Activated gamma-delta T cell treated with anti-CD3 and anti-CD28 coated beads, Interleukin-2, amount 50 U/mL, for 16 hours (primary cell): ENCODE results near the gene DCAF4.

ENCODE experiments used
- DNase-seq: peaks from one replicate; pipeline ENCODE4 v3.0.0-alpha.2; 2020; ENCODE audit warnings: low read depth

DCAF4 gene

DNA sequence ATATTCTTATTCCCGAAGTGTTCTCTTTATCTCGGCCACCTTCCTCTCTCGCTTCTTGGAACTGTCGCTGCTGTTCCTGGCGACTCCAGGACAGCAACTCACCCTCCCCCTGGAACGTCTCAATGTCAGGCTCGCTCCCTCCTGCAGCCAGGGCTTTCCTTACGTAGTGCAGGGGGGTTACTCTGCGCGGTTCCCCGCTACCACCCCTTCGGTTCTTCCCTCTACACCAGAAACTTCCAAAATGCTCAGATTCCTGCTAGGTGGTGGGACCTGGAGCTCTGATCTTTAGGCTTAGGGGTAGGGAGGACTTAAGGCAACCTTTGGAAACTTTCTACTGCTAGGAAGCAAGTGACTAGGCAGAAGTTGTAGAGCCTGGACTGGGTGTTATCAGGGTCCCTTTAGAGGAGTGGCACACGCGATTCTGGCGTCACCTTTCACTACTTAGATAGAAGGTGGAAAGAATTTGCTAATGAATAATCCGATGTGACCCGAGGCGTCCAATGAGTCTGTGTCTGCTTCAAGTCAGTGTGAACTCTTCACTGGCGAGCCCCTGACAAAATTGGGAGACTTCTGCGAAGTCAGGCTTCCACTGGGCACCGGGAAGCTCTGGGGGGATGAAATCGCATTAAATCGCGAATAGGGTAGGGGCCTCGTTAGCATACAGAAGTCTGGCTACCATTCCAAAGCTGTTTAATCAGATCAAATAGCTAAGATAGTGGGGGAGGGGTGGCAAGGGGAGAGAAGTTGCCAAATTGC is 31.5 kb upstream of the DCAF4 start:
- no peak for DNase-seq

DNA sequence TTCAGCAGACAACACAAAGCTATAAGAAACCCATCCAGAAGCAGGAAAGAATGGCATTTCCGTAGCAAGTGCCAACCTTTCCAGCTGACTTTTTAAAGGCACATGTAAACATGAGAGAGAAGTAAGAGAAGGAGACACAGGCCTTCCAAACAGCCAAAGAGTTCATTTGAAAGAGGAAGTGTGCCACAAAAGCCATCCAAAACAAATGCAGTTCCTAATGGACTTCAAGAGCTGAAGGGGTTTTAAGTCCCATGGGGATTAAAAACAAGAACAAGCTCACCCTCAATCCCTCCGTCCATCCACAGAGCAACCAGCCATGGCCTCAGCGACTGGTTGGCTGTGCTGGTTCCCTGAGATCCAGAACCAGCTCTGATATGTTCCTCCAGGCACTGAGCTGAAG is 27.8 kb upstream of the DCAF4 start:
- DNase-seq: no peak

DNA sequence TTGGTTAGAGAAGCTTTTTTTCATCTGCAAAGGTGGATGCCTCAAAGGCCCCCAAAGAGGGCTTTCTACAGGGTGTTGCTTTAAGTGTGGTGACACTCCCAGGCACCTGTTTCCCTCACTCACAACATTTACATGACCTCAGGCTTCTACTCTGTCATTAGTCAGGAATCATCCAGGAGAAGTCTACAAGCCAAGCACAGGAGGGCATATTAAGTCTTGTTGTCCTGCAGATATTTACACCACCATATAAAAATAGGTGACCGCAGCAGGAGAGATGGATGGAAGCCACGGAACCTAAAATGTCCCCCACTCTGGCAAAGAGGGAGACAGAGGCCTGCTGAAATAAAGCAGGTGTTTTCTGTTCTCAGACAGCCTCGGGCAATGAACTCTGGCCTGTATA is 24.9 kb upstream of the DCAF4 start:
- DNase-seq: no peak

DNA sequence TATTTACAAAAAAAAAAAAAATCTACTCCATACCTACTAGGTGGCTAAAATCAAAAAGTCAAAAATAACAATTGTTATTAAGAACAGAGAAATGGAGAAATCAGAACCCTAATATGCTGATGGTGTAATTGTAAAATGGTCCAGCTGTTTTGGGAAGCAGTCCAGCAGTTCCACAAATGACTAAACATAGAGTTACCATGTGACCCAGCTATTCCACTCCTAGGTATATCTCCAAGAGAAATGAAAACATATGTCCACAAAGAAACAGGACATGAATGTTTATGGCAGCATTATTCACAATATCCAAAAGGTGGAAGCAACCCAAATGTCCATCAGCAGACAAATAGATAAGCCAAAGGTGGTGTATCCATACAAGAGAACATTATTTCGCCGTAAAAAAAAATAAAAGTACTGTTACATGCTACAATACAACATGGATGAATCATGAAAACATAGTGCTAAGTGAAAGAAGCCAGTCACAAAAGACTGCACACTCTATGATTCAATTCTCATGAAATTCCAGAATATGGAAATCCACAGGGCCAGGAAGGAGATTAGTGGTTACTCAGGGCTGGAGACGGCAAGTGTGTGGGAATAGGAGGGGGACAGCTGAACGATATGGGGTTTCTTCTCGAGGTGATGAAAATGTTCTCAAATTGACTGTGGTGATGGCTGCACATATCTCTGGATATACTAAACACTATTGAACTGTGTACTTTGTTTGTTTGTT is 23.3 kb upstream of the DCAF4 start:
- DNase-seq: no peak

DNA sequence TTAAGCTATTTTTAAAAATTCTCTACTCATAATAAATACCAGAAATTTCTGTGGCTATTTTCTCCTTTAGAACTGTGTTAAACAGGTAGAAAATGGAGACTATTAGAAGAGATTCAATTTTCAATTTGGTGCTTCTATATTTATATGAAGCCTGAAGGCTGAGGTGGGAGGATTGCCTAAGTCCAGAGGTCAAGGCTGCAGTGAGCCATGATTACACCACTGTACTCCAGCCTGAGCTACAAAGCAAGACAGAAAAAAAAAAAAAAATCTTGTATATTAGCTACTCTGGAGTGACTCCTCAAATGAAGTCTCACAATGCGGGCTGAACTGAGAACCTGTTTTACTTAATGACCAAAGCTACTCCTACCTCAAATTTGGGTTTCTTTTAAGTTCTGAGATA is 22.5 kb upstream of the DCAF4 start:
- no peak for DNase-seq

DNA sequence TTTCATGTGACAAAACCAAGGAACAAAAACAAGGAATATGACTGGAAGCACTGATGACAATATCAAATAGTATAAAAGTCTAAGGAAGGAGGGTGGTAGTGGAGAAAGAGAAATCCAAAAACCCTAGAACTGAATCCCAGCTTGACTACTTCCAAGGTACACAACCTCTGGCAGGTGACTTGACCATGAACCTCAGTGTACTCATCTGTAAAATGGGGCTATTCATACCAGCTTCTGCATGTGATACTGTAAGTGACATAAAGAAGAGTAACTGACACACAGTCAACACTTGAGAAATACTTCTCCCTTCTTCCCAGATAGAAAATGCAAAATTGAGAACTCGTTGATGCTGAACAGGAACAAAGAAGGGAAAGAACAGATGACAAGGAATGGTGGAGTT is 22.0 kb upstream of the DCAF4 start:
- DNase-seq: no peak

DNA sequence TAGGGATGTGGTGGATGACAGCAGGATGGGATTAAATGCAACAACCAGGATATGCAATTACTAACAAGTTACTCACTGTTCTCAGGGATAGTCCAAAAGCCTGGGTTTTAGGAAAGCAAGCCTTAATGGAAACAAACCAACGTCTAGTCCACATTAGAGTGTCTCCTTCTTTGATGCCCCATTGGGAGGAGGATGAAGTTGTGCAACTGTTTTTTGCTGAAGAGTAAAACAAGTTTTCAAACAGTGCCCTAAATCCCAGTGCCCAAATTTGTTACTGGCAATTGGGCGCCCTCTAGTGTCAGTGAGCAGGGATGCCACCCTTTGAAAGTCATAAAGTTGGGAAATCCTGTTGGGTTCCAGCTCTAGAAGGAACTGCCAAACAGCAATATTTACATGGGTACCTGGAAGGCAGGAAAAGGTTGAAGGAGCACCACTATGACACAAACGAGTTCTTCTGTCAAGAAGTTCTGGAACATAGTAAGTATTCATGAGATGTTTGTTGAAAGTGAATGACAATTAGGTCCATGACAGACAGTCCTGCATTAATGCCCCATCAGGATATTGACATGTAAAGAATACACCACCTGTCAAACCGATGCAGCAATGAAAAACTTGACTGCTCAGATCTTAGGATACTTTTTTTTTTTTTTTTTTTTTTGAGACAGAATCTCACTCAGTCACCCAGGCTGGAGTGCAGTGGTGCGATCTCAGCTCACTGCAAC is 21.3 kb upstream of the DCAF4 start:
- DNase-seq: peak; percentile 43

DNA sequence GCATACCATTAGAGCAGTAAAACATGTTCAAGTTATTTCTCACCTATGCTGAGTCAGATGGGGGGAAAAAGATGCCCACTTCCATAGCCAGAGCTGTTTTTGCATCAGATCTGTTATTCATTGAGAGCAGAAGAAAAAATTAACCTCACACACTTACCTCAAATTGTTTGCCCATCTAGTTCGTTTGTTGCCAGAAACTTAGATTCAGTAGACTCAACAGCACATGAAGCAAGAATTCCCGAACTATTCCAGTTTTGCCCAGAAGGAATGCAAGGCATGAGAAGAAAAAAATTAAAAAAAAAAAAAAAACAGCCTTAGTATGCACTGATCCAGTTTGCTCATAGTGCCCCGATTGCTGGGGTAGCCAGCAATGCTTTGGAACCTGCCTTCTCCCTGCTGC is 19.9 kb upstream of the DCAF4 start:
- DNase-seq: no peak

DNA sequence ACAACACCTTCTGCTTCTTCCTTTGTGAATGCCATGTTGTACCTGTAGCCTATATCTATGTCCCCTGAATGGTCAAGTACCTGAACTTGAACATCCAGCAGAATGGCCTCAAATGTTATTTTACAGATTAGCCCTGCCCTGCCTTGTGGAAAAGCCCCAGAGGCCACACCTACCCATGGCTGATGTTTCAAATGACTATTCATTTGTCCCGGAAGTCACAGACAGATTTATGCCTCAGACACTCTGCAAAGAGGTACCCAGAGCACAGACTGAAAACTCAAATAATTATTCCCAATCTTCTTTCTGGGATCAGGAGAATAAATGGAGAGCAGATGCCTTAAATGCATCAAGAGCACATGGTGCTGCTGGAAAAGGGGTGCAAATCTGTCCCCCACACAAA is 19.4 kb upstream of the DCAF4 start:
- DNase-seq: no peak

DNA sequence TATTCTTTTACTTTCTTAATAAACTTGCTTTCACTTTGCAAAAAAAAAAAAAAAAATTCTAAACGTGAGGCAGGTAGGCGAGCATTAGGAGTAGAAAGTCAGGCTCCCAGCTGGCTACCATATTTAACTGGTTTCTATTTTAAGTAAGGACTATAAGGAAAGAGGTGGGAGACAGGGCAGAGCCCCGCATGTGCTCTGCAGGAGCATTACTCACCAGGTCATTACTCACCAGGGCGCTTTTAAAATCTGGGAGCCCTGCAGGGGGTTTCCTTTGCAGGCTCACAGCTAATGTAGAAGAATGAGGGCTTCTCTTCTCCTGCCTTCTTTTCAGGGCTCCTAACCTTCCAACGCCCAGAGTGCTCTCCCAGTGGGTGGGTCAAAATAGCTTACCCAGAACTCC is 18.4 kb upstream of the DCAF4 start:
- DNase-seq: no peak

DNA sequence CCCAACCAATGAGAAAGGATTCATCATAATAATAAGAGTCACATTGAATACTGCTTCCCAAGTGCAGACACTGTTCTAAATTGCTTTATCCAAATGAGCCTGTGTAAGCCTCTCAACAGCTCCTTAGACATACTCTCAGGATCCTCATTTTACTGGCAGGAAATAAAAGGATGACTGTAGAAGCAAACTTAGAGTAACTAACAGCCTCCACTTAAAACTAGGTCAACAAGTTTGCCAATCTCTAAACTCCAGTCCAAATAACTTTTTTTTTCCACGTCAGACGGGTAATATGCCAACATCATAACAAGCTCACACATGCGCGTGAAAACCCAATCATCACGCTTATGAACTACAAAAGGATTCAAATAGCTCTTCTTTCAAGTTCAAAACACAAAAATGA is 17.1 kb upstream of the DCAF4 start:
- no peak for DNase-seq

DNA sequence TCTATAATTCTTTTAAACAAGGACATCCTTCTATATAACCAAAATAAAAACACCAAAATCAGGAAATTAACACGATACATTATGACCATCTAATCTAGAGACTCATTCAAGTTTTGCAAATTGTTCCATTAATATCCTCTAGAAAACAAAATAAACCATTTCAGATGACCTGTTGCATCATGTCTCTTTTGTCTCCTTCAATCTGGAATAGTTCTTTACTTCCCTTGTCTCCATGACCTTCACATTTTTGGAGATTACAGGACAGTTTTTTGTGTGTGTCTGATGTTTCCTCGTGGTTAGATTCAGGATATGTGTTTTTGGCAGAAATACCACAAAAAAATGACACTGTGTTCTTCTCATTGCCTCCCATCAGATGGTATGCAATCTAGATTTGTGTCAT is 12.5 kb upstream of the DCAF4 start:
- no peak for DNase-seq

DNA sequence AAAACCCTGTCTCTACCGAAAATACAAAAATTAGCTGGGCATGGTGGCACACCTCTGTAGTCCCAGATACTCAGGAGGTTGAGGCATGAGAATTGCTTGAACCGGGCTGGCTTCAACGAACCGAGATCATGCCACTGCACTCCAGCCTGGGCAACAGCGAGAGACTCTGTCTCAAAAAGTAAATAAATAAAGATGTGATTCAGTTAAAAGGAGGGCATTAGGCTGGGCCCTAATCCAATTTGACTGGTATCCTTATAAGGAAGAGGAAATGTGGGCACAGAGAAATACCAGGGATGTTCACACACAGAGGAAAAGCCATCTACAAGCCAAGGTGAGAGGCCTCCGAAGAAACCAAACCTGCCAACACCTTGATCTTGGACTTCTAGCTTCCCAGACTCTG is 10.1 kb upstream of the DCAF4 start:
- no peak for DNase-seq

DNA sequence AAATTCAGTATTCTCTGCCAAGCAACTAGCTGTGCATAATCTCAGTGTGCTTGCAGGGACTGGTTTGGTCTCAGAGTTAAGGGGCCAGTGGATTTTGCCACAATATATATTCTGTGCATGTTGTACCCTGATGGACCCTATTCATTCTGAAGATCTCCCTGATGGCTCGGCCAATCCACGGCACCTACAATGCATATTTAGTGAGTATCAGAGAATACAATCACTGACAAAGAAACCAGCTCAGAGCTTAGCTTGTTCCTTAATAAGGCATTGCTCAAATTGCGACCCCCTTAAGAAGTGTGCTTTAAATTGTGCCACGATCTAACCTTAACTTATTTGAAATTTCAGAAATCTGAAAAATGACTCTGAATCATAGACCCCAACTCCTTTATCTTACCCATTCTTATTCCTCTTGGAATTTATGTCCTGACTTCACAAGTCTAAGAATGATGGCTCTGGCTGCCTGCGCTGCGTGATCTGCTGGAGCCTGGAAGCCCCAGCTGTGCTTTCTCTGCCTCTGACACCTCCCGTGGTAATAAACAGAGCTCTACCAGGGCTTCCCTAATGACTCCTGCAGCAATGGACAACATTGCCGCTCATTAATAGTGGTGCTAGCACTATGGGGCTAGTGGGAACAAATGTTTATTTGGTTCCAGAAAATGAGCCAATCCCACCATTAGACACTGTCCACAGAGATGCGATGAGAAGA is 9.0 kb upstream of the DCAF4 start:
- no peak for DNase-seq

DNA sequence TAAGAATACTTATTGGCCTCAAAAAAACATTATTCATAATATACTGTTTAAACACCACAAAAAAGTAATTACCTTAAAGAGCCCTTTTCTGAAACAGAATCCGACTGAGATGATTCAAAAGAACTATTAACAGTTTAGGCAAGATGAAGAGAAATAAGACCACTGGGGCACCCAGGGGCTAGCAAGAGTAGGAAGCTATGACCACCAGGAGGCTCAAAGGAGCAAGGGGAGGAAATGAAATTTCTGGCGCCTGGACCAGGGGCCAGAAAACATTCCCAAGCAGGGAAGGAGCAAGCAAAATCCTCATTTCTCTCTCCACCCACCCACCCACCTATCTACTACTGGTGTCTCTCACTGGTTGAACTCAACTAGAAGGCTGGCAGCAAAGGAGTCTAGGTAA is 6.3 kb upstream of the DCAF4 start:
- no peak for DNase-seq

DNA sequence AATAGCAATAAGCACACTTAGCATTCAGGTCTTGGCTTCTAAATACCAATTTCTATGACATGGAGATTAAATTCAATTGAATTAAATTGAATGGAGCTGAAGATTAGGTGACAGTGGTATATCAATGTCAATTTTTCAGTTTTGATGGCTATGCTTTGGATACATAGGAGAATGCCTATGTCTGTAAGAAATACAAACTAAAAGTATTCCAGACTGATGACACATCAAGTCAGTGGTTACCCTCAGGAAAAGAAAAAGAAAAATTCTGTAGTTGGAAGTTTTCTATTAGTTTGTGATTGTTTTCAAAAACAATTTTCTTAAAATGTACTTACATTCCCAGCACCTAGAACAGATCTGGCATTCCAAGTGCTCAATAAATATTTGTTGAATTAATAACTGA is 4.9 kb upstream of the DCAF4 start:
- no peak for DNase-seq

DNA sequence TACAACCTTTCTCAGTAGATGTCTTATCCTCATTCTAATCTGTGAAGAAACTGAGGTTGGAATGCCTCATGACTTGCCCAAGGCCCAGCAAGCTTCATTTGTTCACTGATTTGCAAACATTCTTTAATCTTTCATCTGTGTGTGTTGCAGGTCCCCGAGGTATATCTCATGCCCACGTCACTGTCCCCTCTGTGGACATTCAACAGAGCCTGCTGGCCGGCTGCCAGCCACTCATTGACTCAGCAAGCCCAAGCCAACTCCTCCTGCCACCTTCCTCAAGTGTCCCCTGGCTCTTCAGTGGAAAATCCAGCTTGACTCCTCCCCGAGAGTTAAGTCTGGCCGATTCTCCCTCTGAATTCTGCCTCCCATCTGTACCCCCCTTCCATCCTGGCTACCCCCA is 1.9 kb upstream of the DCAF4 start:
- DNase-seq: no peak

DNA sequence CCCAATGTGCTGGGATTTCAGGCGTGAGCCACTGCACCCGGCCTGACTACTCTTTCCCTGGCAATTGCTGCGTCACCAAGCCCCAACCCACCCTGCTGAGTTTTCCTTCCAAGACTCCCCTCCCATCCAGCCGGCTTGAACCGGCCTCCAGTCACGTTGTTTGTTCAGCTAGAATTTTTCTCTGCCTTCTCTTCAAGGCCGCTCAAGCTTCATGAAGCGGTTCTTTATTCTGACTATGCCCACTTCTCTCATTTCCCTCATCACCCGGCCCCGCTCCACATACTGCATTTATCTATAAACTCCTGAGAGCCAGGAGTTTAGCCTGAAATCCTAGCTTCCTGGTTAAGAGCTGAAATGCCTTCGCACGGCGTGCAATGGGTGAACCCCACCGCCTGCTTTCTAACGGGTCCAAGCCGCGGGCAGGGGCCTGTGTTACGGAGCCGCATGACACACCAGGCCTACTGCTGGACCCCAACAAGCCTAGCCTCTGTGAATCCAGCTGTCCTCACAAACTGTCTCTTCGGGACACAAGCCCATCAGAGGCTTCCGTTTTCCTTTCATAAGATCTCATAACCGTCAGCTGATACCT is 999 bp upstream of the DCAF4 start:
- DNase-seq: no peak

DNA sequence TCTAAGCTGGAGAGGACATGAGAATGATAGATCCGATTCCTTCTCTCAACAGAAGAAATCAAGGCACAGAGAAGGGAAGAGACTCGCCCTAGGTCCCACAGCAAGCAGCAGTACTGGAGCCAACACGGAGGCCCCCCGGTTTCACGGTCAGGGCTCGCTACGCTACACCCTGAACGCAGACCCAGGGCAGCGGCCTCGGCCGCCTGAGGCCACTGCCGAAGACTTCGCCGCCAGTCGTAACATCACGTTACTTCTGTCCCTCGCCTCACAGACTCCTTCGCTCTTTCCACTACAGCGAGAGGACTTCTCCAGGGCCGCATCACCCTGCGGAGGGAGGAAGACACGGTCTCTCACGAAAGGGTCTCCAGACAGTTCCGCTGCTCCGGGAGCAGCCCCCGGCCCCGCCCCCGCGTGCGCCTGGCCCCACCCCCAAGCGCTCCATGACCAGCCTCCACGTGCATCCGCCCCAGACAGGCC is 411 bp upstream of the DCAF4 start:
- no peak for DNase-seq

DNA sequence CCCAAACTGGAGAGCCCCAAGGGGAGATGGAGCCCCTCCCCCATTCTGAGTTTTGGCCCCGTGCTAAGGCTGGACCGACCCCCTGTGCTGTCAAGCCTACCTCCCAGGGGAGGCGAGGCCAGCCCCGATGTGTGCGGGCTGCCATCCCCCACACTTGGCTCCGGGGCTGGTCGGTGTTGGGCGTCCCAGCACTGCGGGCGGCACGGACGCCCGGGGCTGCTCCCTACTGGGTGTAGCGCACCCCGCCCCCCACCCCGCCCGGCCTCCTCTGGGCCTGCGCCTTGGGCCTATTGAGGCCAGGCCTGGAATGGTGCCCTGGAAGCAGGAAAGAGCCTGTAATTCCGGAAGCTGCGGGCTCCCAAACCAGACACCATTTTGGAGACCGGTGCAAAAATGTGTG is 2.6 kb downstream of the DCAF4 start:
- no peak for DNase-seq

DNA sequence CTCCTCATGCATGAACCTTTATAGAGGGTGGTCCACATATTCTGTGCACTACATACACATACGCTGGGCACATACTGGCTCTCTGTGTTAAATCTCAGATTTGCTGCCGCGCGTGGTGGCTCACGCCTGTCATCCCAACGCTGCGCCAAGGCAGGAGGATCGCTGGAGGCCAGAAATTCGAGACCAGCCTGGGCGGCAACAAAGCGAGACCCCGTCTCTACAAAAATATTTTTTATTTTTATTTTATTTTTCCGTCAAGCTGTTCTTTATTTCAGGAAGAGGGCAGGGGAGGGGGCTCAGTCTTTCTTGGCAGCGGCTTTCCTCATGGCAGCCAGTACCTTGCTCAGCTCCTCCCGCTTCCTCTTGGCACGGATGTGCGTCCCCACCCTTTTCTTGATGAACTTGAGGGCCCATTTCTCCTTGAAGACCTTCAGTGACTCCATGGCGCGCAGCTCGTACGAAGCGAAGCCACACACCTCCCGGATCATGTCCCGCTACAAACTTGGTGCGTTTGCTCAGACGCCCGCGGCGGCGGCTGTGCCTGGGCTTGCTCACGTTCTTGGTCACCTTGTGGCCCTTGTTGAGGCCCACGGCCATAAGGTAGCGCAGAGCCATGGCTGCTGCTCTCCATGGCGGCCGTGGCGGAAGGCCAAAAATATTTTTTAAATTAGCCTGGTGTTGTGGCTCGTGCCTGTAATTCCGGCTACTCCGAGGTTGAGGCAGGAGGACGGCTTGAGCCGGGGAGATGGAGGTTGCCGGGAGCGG is 3.2 kb downstream of the DCAF4 start:
- no peak for DNase-seq
